ENCODE measurements around the gene LRRTM3.
A peak's percentile ranks its signal among the peaks of the same experiment; 100 is the strongest.

The LRRTM3 gene

DNA sequence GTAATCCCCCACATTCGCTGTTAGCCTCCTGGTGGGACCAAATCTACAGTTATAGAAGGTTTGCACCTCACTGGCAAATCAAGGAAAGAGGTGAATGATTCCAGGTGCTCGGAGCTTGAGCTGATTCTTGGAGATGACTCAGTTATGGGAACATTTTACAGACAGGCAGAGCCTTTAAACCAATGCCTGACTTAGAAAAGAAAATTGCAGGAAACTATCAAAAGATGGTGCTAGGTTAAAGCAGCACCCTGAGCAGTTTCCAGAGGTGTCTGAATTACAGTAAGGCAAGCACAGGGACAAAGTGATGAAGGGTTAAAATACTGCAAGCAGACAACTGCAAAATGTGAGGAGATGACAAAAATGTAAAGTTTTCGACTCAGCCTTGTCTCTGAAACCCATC lies 2.9 kb downstream of the LRRTM3 start:
- TF ChIP-seq CREB1 (IDR thresholded peaks at IDR 0.05; ENCODE audit: low read depth) (no peak), RAD21 (IDR thresholded peaks at IDR 0.05; ENCODE audit: low read depth) (no peak), CEBPB (IDR thresholded peaks at IDR 0.05) (no peak), FOXM1 (IDR thresholded peaks at IDR 0.05; ENCODE audit: borderline replicate concordance, low read depth) (no peak)

DNA sequence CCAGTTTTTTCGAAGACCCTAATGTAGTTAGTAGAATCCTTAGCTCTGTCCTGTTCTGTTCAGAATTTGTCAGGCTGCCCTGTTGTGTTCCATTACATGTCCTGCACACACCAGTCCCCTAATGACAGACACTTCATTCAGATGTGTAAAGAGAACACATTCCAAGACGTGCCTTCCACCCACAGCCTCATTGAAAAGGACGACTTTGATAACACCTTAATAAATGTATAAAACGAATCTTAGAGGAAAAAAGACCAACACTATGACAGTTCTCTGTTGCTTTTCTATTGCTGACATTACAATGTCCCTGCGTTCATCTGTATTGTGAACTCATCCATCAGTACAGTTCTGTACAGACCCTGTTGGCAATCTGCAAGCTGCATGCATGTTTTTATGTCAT lies 3.5 kb downstream of the LRRTM3 start:
- no peak for TF ChIP-seq RAD21 (IDR thresholded peaks at IDR 0.05; ENCODE audit: low read depth)
- TF ChIP-seq ZBTB7A (IDR thresholded peaks at IDR 0.05; ENCODE audit: low read depth): no peak
- TF ChIP-seq, protein P1, sequence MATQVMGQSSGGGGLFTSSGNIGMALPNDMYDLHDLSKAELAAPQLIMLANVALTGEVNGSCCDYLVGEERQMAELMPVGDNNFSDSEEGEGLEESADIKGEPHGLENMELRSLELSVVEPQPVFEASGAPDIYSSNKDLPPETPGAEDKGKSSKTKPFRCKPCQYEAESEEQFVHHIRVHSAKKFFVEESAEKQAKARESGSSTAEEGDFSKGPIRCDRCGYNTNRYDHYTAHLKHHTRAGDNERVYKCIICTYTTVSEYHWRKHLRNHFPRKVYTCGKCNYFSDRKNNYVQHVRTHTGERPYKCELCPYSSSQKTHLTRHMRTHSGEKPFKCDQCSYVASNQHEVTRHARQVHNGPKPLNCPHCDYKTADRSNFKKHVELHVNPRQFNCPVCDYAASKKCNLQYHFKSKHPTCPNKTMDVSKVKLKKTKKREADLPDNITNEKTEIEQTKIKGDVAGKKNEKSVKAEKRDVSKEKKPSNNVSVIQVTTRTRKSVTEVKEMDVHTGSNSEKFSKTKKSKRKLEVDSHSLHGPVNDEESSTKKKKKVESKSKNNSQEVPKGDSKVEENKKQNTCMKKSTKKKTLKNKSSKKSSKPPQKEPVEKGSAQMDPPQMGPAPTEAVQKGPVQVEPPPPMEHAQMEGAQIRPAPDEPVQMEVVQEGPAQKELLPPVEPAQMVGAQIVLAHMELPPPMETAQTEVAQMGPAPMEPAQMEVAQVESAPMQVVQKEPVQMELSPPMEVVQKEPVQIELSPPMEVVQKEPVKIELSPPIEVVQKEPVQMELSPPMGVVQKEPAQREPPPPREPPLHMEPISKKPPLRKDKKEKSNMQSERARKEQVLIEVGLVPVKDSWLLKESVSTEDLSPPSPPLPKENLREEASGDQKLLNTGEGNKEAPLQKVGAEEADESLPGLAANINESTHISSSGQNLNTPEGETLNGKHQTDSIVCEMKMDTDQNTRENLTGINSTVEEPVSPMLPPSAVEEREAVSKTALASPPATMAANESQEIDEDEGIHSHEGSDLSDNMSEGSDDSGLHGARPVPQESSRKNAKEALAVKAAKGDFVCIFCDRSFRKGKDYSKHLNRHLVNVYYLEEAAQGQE (IDR thresholded peaks at IDR 0.05; ENCODE audit: low read depth): no peak
- no peak for TF ChIP-seq CREB1 (IDR thresholded peaks at IDR 0.05; ENCODE audit: low read depth)
- TF ChIP-seq CEBPB (IDR thresholded peaks at IDR 0.05): no peak
- no peak for TF ChIP-seq FOXM1 (IDR thresholded peaks at IDR 0.05; ENCODE audit: borderline replicate concordance, low read depth)
- no peak for TF ChIP-seq EP300 (IDR thresholded peaks at IDR 0.05; ENCODE audit: borderline replicate concordance)
- TF ChIP-seq, protein P2, sequence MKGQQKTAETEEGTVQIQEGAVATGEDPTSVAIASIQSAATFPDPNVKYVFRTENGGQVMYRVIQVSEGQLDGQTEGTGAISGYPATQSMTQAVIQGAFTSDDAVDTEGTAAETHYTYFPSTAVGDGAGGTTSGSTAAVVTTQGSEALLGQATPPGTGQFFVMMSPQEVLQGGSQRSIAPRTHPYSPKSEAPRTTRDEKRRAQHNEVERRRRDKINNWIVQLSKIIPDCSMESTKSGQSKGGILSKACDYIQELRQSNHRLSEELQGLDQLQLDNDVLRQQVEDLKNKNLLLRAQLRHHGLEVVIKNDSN (IDR thresholded peaks at IDR 0.05): no peak
- no peak for TF ChIP-seq TAF1 (IDR thresholded peaks at IDR 0.05; ENCODE audit: low read depth)
- TF ChIP-seq NFIC (IDR thresholded peaks at IDR 0.05): no peak
- no peak for TF ChIP-seq YY1 (IDR thresholded peaks at IDR 0.05; ENCODE audit: low read depth)
- TF ChIP-seq, protein P3, sequence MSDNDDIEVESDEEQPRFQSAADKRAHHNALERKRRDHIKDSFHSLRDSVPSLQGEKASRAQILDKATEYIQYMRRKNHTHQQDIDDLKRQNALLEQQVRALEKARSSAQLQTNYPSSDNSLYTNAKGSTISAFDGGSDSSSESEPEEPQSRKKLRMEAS (IDR thresholded peaks at IDR 0.05): no peak
- TF ChIP-seq EGR1 (IDR thresholded peaks at IDR 0.05): no peak
- TF ChIP-seq TEAD4 (IDR thresholded peaks at IDR 0.05): no peak
- no peak for TF ChIP-seq TCF12 (IDR thresholded peaks at IDR 0.05; ENCODE audit: low read depth)

DNA sequence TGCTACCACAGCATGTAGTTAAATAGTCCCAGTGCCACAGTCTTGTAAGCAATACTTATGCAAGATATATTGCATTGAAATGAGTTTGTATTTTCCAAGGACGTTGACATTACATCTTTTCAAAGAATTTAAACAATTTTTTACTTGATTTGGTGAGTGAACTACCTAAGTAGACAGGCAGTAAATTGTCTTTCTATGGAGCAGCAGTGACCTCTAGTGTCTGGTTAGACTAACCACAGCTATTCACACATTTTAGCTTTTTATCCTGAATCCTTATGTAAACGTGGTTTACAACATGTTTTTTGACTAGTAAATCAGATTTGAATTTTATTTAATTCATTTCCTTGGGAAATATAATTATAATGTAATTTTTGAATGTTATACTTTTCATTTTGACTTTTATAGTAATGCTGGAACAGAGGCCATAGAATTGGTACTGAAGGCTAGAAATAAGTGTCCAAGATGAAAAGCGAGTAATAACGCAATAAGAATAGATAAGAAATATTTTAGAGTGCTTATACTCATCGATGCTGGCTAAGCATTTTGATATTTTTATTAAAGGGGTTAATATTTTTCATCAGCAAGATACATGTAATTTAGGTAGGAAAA lies 5.6 kb downstream of the LRRTM3 start:
- TF ChIP-seq ZBTB7A (IDR thresholded peaks at IDR 0.05; ENCODE audit: low read depth) (no peak), RAD21 (IDR thresholded peaks at IDR 0.05; ENCODE audit: low read depth) (peak; percentile 89), TEAD4 (IDR thresholded peaks at IDR 0.05) (no peak)

DNA sequence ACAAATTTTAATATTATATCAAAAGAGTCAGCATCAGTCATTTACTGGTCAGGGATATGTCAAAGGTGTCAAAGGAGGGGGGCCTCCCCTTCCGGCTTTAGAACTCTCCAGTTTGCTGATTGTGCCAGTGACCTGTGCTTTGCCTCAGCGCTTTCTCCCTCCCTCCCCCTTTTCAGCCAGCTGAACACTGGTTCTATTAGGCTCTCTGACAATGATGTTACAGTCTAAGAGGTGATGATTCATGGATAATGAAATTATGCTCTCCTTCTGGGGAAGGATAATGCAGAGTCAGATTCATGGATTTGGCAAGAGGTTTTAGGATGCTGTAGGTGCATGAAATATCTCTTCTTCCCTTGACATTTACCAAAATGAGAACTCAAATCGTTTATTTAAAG lies 6.1 kb downstream of the LRRTM3 start:
- TF ChIP-seq NFIC (IDR thresholded peaks at IDR 0.05): no peak
- TF ChIP-seq, protein P2 (IDR thresholded peaks at IDR 0.05): no peak
- TF ChIP-seq TEAD4 (IDR thresholded peaks at IDR 0.05): no peak
- no peak for TF ChIP-seq TAF1 (IDR thresholded peaks at IDR 0.05; ENCODE audit: low read depth)
- no peak for TF ChIP-seq EGR1 (IDR thresholded peaks at IDR 0.05)
- no peak for TF ChIP-seq CREB1 (IDR thresholded peaks at IDR 0.05; ENCODE audit: low read depth)
- TF ChIP-seq, protein P3 (IDR thresholded peaks at IDR 0.05): no peak
- TF ChIP-seq RAD21 (IDR thresholded peaks at IDR 0.05; ENCODE audit: low read depth): no peak
- TF ChIP-seq TCF12 (IDR thresholded peaks at IDR 0.05; ENCODE audit: low read depth): no peak
- TF ChIP-seq ZBTB7A (IDR thresholded peaks at IDR 0.05; ENCODE audit: low read depth): no peak
- TF ChIP-seq, protein P1 (IDR thresholded peaks at IDR 0.05; ENCODE audit: low read depth): no peak
- TF ChIP-seq YY1 (IDR thresholded peaks at IDR 0.05; ENCODE audit: low read depth): no peak

DNA sequence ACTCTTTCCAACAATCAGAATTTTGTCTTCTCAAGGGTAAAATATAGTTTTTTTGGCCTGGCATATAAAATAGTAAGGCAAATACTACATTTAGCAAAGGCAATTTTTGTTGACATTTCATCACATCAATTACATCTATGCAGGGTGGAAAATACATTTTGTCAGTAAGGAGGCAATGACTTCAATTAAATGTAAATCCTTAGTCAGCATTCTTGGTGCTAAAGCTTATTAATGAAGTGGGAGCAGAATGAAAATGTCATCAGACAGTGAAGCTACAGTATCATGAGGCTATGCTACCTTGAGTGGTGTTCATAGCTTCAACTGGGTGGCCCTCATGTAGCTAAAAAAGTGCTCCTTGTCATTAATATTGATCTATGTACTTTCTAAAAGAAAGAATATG lies 8.9 kb downstream of the LRRTM3 start:
- TF ChIP-seq NFIC (IDR thresholded peaks at IDR 0.05) (no peak), FOXM1 (IDR thresholded peaks at IDR 0.05; ENCODE audit: borderline replicate concordance, low read depth) (no peak), EGR1 (IDR thresholded peaks at IDR 0.05) (no peak), EP300 (IDR thresholded peaks at IDR 0.05; ENCODE audit: borderline replicate concordance) (no peak), TEAD4 (IDR thresholded peaks at IDR 0.05) (no peak), RAD21 (IDR thresholded peaks at IDR 0.05; ENCODE audit: low read depth) (no peak), TAF1 (IDR thresholded peaks at IDR 0.05; ENCODE audit: low read depth) (no peak), CEBPB (IDR thresholded peaks at IDR 0.05) (no peak), TCF12 (IDR thresholded peaks at IDR 0.05; ENCODE audit: low read depth) (no peak)
- TF ChIP-seq, protein P3 (IDR thresholded peaks at IDR 0.05): no peak
- TF ChIP-seq, protein P1 (IDR thresholded peaks at IDR 0.05; ENCODE audit: low read depth): no peak
